ENCODE results near the gene LRRC61. TPM values are rescaled to one million over a fixed set of nuclear protein-coding genes. Genes with fewer than 3 reads are reported as not detected.

The LRRC61 gene
- polyA plus RNA-seq, 1 of the 3 experiments (the other 2 are of a cell fraction), result 0.99 TPM

DNA sequence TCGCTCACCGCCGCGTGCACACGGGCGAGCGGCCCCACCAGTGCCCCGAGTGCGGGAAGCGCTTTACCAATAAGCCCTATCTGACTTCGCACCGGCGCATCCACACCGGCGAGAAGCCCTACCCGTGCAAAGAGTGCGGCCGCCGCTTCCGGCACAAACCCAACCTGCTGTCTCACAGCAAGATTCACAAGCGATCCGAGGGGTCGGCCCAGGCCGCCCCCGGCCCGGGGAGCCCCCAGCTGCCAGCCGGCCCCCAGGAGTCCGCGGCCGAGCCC, 48.8 kb downstream of the LRRC61 start:
- no peak overlapping the region for H2AFZ ChIP-seq (ENCODE audit: low read depth)
- 97% methylated on average over 15 of the region's 30 CpGs for WGBS (ENCODE audit: low lambda C conversion rate)
- no peak for TF ChIP-seq TCF12 (IDR thresholded peaks at IDR 0.05)
- TF ChIP-seq TEAD4 (IDR thresholded peaks at IDR 0.05; ENCODE audit: borderline replicate concordance, insufficient read depth), result no peak
- TF ChIP-seq POLR2AphosphoS5 (IDR thresholded peaks at IDR 0.05; ENCODE audit: low read depth, low read length), result no peak
- POLR2A ChIA-PET, result no interaction called here
- H3K9ac ChIP-seq, result no peak overlapping the region
- H3K27me3 ChIP-seq (ENCODE audit: insufficient read depth), result no peaks in the 10 kb centered on the region
- peaks cover 23% of the 10 kb centered on the region for H3F3A ChIP-seq (replicated peaks; ENCODE audit: insufficient read depth)
- H3K27ac ChIP-seq (ENCODE audit: low read depth in 2 of 2, low read length in 1 of 2), result no peak overlapping the region
- no peak overlapping the region for H3K4me3 ChIP-seq (ENCODE audit: low read depth in 2 of 2, low read length in 1 of 2)
- peaks cover 48% of the 10 kb centered on the region for H3K79me2 ChIP-seq (ENCODE audit: insufficient read depth)
- peaks cover 19 to 49% of the 10 kb centered on the region in 2 experiments for H3K36me3 ChIP-seq (replicated peaks in 1 of 2; ENCODE audit: control insufficient read depth in 1 of 2, insufficient read depth in 2 of 2, low read length in 1 of 2)
- H3K4me1 ChIP-seq (ENCODE audit: control insufficient read depth in 1 of 2, insufficient read depth in 2 of 2, low read depth in 1 of 2, low read length in 1 of 2), result peaks cover 9 to 35% of the 10 kb centered on the region in 2 experiments; a peak in 3 of 4 replicates
- no peak overlapping the region for H3K4me2 ChIP-seq
- no peaks in the 10 kb centered on the region for H4K20me1 ChIP-seq (ENCODE audit: insufficient read depth)
- no peaks in the 10 kb centered on the region for H3K9me2 ChIP-seq
- CTCF ChIA-PET, result interaction anchor here (7.4 kb wide), 1 partner anchor 16 kb away, joined by 57 read pairs; no protein-coding TSS in a partner anchor
- no peak for DNase-seq
- no peaks in the 10 kb centered on the region for H3K9me3 ChIP-seq

DNA sequence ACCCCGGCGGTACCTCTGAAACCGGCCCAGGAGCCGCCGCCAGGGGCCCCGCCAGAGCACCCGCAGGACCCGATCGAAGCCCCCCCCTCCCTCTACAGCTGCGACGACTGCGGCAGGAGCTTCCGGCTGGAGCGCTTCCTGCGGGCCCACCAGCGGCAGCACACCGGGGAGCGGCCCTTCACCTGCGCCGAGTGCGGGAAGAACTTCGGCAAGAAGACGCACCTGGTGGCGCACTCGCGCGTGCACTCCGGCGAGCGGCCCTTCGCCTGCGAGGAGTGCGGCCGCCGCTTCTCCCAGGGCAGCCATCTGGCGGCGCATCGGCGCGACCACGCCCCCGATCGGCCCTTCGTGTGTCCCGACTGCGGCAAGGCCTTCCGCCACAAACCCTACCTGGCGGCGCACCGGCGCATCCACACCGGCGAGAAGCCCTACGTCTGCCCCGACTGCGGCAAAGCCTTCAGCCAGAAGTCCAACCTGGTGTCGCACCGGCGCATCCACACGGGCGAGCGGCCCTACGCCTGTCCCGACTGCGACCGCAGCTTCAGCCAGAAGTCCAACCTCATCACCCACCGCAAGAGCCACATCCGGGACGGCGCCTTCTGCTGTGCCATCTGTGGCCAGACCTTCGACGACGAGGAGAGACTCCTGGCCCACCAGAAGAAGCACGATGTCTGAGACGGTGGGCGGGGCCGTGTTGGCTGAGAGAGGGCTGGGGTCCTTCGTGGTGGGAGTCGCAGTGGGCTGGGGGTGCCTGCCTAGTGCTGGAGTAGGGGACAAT, 49.3 kb downstream of the LRRC61 start:
- H3F3A ChIP-seq (replicated peaks; ENCODE audit: insufficient read depth), result peaks cover 23% of the 10 kb centered on the region
- no peaks in the 10 kb centered on the region for H4K20me1 ChIP-seq (ENCODE audit: insufficient read depth)
- peaks cover 48% of the 10 kb centered on the region for H3K79me2 ChIP-seq (ENCODE audit: insufficient read depth)
- H3K9me3 ChIP-seq, result no peaks in the 10 kb centered on the region
- no peak for DNase-seq
- H2AFZ ChIP-seq (ENCODE audit: low read depth), result no peak overlapping the region
- ChIA-PET POLR2A (no interaction called here), CTCF (no interaction called here)
- TF ChIP-seq, protein P1, sequence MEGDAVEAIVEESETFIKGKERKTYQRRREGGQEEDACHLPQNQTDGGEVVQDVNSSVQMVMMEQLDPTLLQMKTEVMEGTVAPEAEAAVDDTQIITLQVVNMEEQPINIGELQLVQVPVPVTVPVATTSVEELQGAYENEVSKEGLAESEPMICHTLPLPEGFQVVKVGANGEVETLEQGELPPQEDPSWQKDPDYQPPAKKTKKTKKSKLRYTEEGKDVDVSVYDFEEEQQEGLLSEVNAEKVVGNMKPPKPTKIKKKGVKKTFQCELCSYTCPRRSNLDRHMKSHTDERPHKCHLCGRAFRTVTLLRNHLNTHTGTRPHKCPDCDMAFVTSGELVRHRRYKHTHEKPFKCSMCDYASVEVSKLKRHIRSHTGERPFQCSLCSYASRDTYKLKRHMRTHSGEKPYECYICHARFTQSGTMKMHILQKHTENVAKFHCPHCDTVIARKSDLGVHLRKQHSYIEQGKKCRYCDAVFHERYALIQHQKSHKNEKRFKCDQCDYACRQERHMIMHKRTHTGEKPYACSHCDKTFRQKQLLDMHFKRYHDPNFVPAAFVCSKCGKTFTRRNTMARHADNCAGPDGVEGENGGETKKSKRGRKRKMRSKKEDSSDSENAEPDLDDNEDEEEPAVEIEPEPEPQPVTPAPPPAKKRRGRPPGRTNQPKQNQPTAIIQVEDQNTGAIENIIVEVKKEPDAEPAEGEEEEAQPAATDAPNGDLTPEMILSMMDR (IDR thresholded peaks at IDR 0.05), result no peak
- no peak for TF ChIP-seq RFX5 (IDR thresholded peaks at IDR 0.05; ENCODE audit: low read length)
- no peak for TF ChIP-seq RXRA (IDR thresholded peaks at IDR 0.05; ENCODE audit: borderline replicate concordance, low read depth)
- TF ChIP-seq, protein P2, sequence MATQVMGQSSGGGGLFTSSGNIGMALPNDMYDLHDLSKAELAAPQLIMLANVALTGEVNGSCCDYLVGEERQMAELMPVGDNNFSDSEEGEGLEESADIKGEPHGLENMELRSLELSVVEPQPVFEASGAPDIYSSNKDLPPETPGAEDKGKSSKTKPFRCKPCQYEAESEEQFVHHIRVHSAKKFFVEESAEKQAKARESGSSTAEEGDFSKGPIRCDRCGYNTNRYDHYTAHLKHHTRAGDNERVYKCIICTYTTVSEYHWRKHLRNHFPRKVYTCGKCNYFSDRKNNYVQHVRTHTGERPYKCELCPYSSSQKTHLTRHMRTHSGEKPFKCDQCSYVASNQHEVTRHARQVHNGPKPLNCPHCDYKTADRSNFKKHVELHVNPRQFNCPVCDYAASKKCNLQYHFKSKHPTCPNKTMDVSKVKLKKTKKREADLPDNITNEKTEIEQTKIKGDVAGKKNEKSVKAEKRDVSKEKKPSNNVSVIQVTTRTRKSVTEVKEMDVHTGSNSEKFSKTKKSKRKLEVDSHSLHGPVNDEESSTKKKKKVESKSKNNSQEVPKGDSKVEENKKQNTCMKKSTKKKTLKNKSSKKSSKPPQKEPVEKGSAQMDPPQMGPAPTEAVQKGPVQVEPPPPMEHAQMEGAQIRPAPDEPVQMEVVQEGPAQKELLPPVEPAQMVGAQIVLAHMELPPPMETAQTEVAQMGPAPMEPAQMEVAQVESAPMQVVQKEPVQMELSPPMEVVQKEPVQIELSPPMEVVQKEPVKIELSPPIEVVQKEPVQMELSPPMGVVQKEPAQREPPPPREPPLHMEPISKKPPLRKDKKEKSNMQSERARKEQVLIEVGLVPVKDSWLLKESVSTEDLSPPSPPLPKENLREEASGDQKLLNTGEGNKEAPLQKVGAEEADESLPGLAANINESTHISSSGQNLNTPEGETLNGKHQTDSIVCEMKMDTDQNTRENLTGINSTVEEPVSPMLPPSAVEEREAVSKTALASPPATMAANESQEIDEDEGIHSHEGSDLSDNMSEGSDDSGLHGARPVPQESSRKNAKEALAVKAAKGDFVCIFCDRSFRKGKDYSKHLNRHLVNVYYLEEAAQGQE (IDR thresholded peaks at IDR 0.05; ENCODE audit: low read depth, low read length), result no peak
- TF ChIP-seq TEAD4 (IDR thresholded peaks at IDR 0.05; ENCODE audit: borderline replicate concordance, insufficient read depth), result no peak
- TF ChIP-seq GATA2 (CRISPR knock-in tag; IDR thresholded peaks at IDR 0.05), result no peak
- no peak for TF ChIP-seq MXI1 (IDR thresholded peaks at IDR 0.05; ENCODE audit: low read depth, low read length)
- TF ChIP-seq FOXM1 (IDR thresholded peaks at IDR 0.05; ENCODE audit: low read depth), result no peak
- TF ChIP-seq, protein P3, sequence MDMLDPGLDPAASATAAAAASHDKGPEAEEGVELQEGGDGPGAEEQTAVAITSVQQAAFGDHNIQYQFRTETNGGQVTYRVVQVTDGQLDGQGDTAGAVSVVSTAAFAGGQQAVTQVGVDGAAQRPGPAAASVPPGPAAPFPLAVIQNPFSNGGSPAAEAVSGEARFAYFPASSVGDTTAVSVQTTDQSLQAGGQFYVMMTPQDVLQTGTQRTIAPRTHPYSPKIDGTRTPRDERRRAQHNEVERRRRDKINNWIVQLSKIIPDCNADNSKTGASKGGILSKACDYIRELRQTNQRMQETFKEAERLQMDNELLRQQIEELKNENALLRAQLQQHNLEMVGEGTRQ (IDR thresholded peaks at IDR 0.05; ENCODE audit: borderline replicate concordance, low read depth, low read length), result no peak
- TF ChIP-seq EP300 (IDR thresholded peaks at IDR 0.05; ENCODE audit: borderline replicate concordance in 1 of 2, low read depth in 1 of 2, low read length in 1 of 2), result no peak
- TF ChIP-seq YY1 (IDR thresholded peaks at IDR 0.05; ENCODE audit: low read depth), result no peak
- TF ChIP-seq POLR2AphosphoS5 (IDR thresholded peaks at IDR 0.05; ENCODE audit: low read depth, low read length), result no peak
- no peak for TF ChIP-seq FOSL2 (IDR thresholded peaks at IDR 0.05; ENCODE audit: borderline replicate concordance, low read depth)
- no peak overlapping the region for H3K4me2 ChIP-seq
- H3K4me3 ChIP-seq (ENCODE audit: low read depth in 2 of 2, low read length in 1 of 2), result no peak overlapping the region
- 97% methylated on average over 78 of the region's 79 CpGs for WGBS (ENCODE audit: low lambda C conversion rate)
- no peak overlapping the region for H3K27ac ChIP-seq (ENCODE audit: low read depth in 2 of 2, low read length in 1 of 2)
- peaks cover 9 to 35% of the 10 kb centered on the region in 2 experiments; a peak in 3 of 4 replicates for H3K4me1 ChIP-seq (ENCODE audit: control insufficient read depth in 1 of 2, insufficient read depth in 2 of 2, low read depth in 1 of 2, low read length in 1 of 2)
- H3K36me3 ChIP-seq (replicated peaks in 1 of 2; ENCODE audit: control insufficient read depth in 1 of 2, insufficient read depth in 2 of 2, low read length in 1 of 2), result peaks cover 19 to 49% of the 10 kb centered on the region in 2 experiments
- no peak overlapping the region for H3K9ac ChIP-seq
- H3K27me3 ChIP-seq (ENCODE audit: insufficient read depth), result no peaks in the 10 kb centered on the region
- no peaks in the 10 kb centered on the region for H3K9me2 ChIP-seq
